A549 (cell line): ENCODE data around the gene GALNT12.

Source experiments
- MAFK ChIP-seq: fragments of 450-650 bp; IDR thresholded peaks from 2 replicates; pipeline ENCODE4 v1.6.1; 2014; ENCODE audit not compliant: partially characterized antibody
- MYC ChIP-seq: IDR thresholded peaks from 2 replicates; pipeline ENCODE4 v1.6.1; 2012; ENCODE audit warnings: mild to moderate bottlenecking, inconsistent platforms, low read length, improper control_type of control experiment, borderline replicate concordance
- POLR2A ChIP-seq: IDR thresholded peaks from 2 replicates; pipeline ENCODE4 v1.6.1; 2012; ENCODE audit warnings: mild to moderate bottlenecking, low read length
- RAD21 ChIP-seq, 2 experiments: fragments of >200 bp in 1 of 2; sonication (Bioruptor Twin) in 1 of 2; formaldehyde crosslinking in 1 of 2; IDR thresholded peaks in 1 of 2; conservative IDR thresholded peaks in 1 of 2; 2 replicates in 1 of 2; 3 replicates in 1 of 2; pipeline ENCODE4 v1.6.1; 2012 to 2018; ENCODE audit warnings: inconsistent platforms in 1 of 2
- TF ChIP-seq, protein P1 (sequence below): fragments of 450-650 bp; IDR thresholded peaks from 2 replicates; pipeline ENCODE4 v1.6.1; 2014; ENCODE audit warnings: antibody characterized with exemption
- TF ChIP-seq, protein P2 (sequence below): fragments of >200 bp; sonication (Bioruptor Twin); formaldehyde crosslinking; IDR thresholded peaks from 3 replicates; pipeline ENCODE4 v1.5.1; 2016

DNA sequence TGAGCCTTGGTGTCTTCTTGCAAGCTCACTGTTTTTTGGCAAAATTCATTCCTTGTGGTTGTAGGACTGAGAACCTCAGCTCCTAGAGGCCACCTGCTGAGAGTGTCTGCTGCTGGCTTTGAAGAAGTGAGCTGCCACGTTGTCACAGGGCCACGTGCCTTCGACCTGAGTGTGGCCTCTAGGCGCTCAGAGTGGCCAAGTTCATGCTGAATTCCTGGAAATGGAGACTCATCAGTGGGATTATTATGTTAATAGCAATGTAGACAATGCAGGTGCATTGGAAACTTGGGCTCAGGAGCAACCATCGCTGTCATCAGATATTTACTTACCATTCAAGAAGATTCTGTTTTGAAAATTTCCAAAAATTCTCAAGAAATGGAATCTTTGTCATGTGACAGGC, 52.5 kb downstream of the GALNT12 start:
- TF ChIP-seq, protein P1, sequence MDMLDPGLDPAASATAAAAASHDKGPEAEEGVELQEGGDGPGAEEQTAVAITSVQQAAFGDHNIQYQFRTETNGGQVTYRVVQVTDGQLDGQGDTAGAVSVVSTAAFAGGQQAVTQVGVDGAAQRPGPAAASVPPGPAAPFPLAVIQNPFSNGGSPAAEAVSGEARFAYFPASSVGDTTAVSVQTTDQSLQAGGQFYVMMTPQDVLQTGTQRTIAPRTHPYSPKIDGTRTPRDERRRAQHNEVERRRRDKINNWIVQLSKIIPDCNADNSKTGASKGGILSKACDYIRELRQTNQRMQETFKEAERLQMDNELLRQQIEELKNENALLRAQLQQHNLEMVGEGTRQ, result no peak
- TF ChIP-seq MYC, result no peak
- no peak for TF ChIP-seq POLR2A
- no peak for TF ChIP-seq MAFK
- TF ChIP-seq, protein P2, sequence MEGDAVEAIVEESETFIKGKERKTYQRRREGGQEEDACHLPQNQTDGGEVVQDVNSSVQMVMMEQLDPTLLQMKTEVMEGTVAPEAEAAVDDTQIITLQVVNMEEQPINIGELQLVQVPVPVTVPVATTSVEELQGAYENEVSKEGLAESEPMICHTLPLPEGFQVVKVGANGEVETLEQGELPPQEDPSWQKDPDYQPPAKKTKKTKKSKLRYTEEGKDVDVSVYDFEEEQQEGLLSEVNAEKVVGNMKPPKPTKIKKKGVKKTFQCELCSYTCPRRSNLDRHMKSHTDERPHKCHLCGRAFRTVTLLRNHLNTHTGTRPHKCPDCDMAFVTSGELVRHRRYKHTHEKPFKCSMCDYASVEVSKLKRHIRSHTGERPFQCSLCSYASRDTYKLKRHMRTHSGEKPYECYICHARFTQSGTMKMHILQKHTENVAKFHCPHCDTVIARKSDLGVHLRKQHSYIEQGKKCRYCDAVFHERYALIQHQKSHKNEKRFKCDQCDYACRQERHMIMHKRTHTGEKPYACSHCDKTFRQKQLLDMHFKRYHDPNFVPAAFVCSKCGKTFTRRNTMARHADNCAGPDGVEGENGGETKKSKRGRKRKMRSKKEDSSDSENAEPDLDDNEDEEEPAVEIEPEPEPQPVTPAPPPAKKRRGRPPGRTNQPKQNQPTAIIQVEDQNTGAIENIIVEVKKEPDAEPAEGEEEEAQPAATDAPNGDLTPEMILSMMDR, result no peak
- no peak for TF ChIP-seq RAD21 (conservative IDR thresholded peaks at IDR 0.05 in 1 of 2, IDR thresholded peaks at IDR 0.05 in 1 of 2)
